ENCODE results near the gene RPL18. TPM values are rescaled to one million over a fixed set of nuclear protein-coding genes. Genes with fewer than 3 reads are reported as not detected.

Gene RPL18
- total RNA-seq, 4 donors from 2014 or later: 998 to 1,778 (median 1,670) TPM

GRCh38 chr19:48615231-48616040 lies 3.5 kb downstream of the RPL18 start:
- TF ChIP-seq, protein P1, sequence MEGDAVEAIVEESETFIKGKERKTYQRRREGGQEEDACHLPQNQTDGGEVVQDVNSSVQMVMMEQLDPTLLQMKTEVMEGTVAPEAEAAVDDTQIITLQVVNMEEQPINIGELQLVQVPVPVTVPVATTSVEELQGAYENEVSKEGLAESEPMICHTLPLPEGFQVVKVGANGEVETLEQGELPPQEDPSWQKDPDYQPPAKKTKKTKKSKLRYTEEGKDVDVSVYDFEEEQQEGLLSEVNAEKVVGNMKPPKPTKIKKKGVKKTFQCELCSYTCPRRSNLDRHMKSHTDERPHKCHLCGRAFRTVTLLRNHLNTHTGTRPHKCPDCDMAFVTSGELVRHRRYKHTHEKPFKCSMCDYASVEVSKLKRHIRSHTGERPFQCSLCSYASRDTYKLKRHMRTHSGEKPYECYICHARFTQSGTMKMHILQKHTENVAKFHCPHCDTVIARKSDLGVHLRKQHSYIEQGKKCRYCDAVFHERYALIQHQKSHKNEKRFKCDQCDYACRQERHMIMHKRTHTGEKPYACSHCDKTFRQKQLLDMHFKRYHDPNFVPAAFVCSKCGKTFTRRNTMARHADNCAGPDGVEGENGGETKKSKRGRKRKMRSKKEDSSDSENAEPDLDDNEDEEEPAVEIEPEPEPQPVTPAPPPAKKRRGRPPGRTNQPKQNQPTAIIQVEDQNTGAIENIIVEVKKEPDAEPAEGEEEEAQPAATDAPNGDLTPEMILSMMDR (IDR thresholded peaks at IDR 0.05; ENCODE audit: low read depth): no peak

DNA sequence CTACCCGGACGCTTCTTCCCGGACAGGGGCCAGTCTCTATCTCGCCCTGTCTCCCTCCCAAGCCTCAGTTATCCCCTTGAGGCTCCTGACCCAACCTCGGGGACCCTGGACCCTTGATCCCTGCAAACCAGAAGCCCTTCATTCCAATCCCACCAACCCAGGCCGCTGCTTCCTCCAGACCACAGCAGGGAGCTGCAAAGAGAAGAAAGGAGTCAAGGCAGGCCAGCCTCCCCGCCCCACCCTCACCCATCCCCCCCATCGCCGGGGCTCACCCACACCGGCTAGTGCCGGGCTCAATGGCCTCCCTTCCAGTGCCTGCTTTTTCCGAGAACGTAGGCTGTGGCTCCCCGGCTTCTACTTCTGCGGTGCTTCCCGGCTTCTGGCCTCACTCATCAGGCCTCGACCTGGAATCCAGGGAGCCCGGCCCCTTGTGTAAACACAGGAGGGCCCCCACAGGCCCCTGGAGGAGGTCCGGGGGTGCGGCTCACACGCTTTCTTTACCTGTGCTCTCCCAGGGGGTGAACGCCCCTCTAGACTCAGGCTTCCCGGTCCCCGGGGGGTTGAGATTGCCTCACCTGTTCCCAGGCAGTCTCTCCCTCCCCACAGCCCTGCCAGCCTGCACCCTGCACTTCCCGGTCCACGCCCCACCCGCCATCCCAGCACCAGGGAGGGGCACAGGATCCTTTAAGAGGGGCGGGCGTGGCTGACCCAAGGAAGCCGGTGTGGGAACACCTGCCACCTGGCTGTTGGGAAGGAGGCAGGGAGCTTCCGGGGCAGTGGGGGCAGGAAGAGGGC lies 4.3 kb downstream of the RPL18 start, which contains the start of gene FAM83E:
FAM83E (minus strand) TSS at position 641 of the 795 bp plus-strand sequence. CDS start 1,704 bp downstream, outside the sequence.
- TF ChIP-seq, protein P1 (IDR thresholded peaks at IDR 0.05; ENCODE audit: low read depth): no peak

DNA sequence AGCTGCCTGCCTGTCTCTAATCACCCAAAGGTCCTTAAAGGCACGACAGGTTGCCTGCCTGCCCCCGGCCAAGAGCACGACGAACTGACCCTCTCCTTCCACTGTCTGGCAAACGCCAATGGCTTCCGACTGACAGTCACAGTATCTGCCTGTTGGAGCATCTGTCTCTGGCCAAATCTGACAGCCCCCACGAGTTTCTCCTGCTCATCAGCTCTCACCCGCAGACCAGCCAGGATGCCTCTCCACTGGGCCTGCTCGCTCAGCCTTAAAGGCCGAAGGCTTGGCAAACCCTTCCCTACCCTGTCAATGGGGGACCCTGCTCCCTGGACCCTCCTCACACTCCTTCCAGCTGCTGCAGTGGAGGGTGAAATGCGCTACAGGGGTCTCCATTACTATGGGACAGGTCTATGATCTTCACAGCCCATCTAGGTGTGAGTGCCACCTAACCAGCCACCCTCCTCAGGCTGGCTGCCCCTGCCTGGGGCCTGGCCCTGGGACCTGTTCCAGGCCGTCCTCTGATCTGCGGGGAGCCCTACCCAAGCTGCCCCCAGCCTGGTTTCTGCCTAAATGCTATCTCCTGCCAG lies 5.0 kb downstream of the RPL18 start:
- TF ChIP-seq, protein P1 (IDR thresholded peaks at IDR 0.05; ENCODE audit: low read depth): no peak

DNA sequence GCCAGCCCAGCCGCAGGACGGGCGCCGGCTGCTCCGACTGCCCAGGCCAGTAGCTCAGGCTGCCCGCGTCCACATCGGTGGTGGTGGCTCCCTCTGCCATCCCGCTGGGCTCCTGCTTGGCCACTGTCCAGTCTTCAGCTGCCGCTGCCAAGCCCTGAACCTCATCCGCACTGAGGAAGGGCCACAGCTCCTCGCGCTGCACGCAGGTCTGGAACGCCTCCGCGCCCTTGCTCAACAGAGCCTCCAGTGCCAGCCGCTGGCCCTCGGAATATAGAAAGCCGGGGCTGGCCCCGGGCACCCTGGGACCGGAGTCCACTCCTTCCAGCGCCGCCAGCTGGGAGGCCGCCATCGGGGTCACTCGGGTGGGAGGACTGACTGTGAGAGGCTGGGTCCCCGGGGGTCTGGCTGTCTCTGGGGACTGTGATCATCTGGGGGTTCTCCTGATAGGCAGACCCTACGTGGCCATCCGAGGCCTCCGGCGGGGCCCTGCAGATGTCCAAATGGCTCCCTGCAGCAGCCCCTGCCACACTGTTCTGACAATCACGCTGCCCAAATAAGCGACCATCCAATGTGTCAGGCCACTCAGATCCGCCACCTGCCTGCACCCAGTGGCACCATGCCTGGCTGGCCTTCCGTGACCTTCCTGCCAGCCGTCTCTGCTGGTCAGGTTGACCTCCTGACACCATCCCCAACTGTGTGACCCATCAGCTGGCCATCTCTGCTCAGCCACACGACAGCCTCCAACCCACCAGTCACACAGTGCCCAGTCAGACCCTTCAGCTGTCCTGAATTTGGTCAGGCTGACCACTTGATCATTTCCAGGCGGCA lies 5.7 kb downstream of the RPL18 start:
- TF ChIP-seq, protein P1 (IDR thresholded peaks at IDR 0.05; ENCODE audit: low read depth): no peak

DNA sequence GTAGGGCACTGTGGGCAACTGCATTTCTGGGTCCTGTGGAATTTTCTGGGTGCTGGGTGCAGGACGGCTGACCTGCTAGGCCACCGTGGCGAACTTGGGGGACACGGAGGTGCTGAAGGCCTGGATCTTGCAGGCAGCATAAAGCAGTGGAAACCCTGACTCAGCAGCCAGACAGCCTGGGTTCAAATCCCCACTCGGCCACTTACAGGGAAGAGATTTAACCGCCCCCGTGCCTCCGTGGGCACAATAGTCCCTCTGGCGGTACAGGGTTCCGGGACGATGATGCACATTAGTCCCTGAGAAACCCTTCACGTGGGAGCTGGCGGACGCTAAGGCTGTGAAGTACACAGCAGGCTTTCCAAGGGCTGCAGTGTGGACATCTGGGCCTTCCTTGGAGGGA lies 7.1 kb downstream of the RPL18 start:
- TF ChIP-seq, protein P1 (IDR thresholded peaks at IDR 0.05; ENCODE audit: low read depth): no peak

GRCh38 chr19:48609571-48610108 lies 9.3 kb downstream of the RPL18 start:
- TF ChIP-seq, protein P1 (IDR thresholded peaks at IDR 0.05; ENCODE audit: low read depth): no peak
